Measurements from ENCODE around the gene CELF4.

- TF ChIP-seq CTCF (IDR thresholded peaks at IDR 0.05 in 8 of 11, conservative IDR thresholded peaks at IDR 0.05 in 3 of 11): no peak
- no peak for TF ChIP-seq POLR2A (IDR thresholded peaks at IDR 0.05)
- TF ChIP-seq POLR2AphosphoS5 (IDR thresholded peaks at IDR 0.05): no peak
These were observed 343.1 kb downstream of the CELF4 start for GRCh38 chr18:37222354-37222998.

Measured in spleen (tissue), 7 donors.